Neutrophil (primary cell): ENCODE data around the gene SMAD9.

Experiments
- H3K27ac ChIP-seq: fragments of 200-600 bp; sonication (generic); 2 replicates; pipeline ENCODE4 v1.5.1; 2016; ENCODE audit warnings: mild to moderate bottlenecking, moderate library complexity
- H3K27me3 ChIP-seq: fragments of 200-600 bp; sonication (generic); 2 replicates; pipeline ENCODE4 v1.6.0; 2016; ENCODE audit warnings: mild to moderate bottlenecking
- H3K36me3 ChIP-seq: fragments of 200-600 bp; sonication (generic); 2 replicates; pipeline ENCODE4 v1.5.1; 2017
- H3K4me1 ChIP-seq, 2 experiments: fragments of 200-600 bp in 1 of 2; sonication (generic) in 1 of 2; 1 replicate in 1 of 2; 2 replicates in 1 of 2; pipeline versions ENCODE4 v1.5.1 to v1.6.1; 2013 to 2016; ENCODE audit warnings: low read depth in 1 of 2, low read length in 1 of 2, mild to moderate bottlenecking in 1 of 2, moderate library complexity in 1 of 2; ENCODE audit not compliant: control insufficient read depth in 1 of 2, insufficient read depth in 1 of 2
- H3K4me3 ChIP-seq, 2 experiments: fragments of 200-600 bp in 1 of 2; sonication (generic) in 1 of 2; 1 replicate in 1 of 2; 2 replicates in 1 of 2; pipeline ENCODE4 v1.5.1; 2013 to 2016; ENCODE audit warnings: low read depth in 1 of 2, low read length in 1 of 2, mild to moderate bottlenecking in 1 of 2, moderate library complexity in 1 of 2
- H3K9me3 ChIP-seq: fragments of 200-600 bp; sonication (generic); 2 replicates; pipeline ENCODE4 v1.5.1; 2016
- CTCF ChIP-seq: fragments of 200-600 bp; sonication (generic); IDR thresholded peaks from 2 replicates; pipeline ENCODE4 v1.5.1; 2016; ENCODE audit warnings: antibody characterized with exemption

Gene SMAD9

GRCh38 chr13:36912369-36912768 lies 7.7 kb downstream of the SMAD9 start:
- peaks cover 37% of the 10 kb centered on the region for H3K27me3 ChIP-seq
- H3K9me3 ChIP-seq: no peaks in the 10 kb centered on the region
- H3K27ac ChIP-seq: no peak overlapping the region
- H3K36me3 ChIP-seq: no peaks in the 10 kb centered on the region
- no peak overlapping the region for H3K4me3 ChIP-seq
- H3K4me1 ChIP-seq: no peaks in the 10 kb centered on the region
- TF ChIP-seq CTCF: no peak

- H3K27me3 ChIP-seq: peaks cover 19% of the 10 kb centered on the region
- H3K36me3 ChIP-seq: no peaks in the 10 kb centered on the region
- no peak for TF ChIP-seq CTCF
- no peak overlapping the region for H3K4me3 ChIP-seq
- H3K27ac ChIP-seq: no peak overlapping the region
- H3K4me1 ChIP-seq: no peaks in the 10 kb centered on the region
- H3K9me3 ChIP-seq: no peaks in the 10 kb centered on the region
These were observed 9.5 kb downstream of the SMAD9 start for GRCh38 chr13:36910545-36910944.

- Histone ChIP-seq H3K27ac (no peak overlapping the region), H3K4me3 (no peak overlapping the region), H3K4me1 (no peaks in the 10 kb centered on the region), H3K36me3 (no peaks in the 10 kb centered on the region), H3K27me3 (no peaks in the 10 kb centered on the region), H3K9me3 (no peaks in the 10 kb centered on the region)
- no peak for TF ChIP-seq CTCF
These were observed 12.2 kb downstream of the SMAD9 start for GRCh38 chr13:36907821-36908220.

GRCh38 chr13:36907266-36907665 lies 12.8 kb downstream of the SMAD9 start:
- Histone ChIP-seq H3K9me3 (no peaks in the 10 kb centered on the region), H3K27ac (no peak overlapping the region), H3K27me3 (no peaks in the 10 kb centered on the region), H3K4me1 (no peaks in the 10 kb centered on the region), H3K4me3 (no peak overlapping the region), H3K36me3 (no peaks in the 10 kb centered on the region)
- no peak for TF ChIP-seq CTCF

GRCh38 chr13:36905944-36906343 lies 14.1 kb downstream of the SMAD9 start:
- no peaks in the 10 kb centered on the region for H3K27me3 ChIP-seq
- no peak overlapping the region for H3K27ac ChIP-seq
- no peak overlapping the region for H3K4me3 ChIP-seq
- TF ChIP-seq CTCF: no peak
- H3K4me1 ChIP-seq: no peaks in the 10 kb centered on the region
- no peaks in the 10 kb centered on the region for H3K9me3 ChIP-seq
- no peaks in the 10 kb centered on the region for H3K36me3 ChIP-seq
